Measurements from ENCODE around the gene NCOA6.

Gene NCOA6

DNA sequence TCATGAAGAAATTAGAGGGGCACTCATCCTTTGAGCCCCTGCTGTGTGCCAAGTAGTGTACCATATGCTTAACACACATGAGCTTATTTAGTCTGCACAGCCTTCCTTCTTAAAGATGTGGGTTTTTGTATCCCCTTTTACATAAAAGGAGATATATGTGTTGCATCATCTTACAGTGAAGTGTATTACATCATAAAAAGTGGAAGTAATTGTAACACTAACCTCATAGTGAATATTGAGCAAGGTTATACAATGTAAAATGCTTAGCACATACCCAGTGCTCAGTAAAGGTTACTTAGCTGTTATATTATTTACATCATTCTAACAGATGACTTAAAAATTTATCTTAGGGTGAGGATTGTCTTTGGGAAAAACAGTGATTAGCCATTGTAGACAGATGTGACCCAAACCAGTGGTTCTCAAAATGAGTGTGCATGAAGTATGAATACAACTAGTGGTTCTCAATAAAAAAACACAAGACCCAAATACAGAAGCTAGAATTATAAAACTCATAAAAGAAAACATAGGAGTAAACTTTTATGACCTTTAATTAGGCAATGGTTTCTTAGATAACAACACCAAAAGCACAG, 144.8 kb downstream of the NCOA6 start:
- H3K79me2 ChIP-seq (ENCODE audit: control insufficient read depth, low read length) = peaks cover 11% of the 10 kb centered on the region
- H3K27ac ChIP-seq (ENCODE audit: low read depth, low read length) = no peak overlapping the region
- H3F3A ChIP-seq (ENCODE audit: control insufficient read depth, insufficient read depth) = peaks cover 17% of the 10 kb centered on the region
- H3K36me3 ChIP-seq (ENCODE audit: control insufficient read depth, low read length) = no peaks in the 10 kb centered on the region
- TF ChIP-seq EZH2phosphoT487 (IDR thresholded peaks at IDR 0.05; ENCODE audit: borderline replicate concordance, low read length) = no peak
- TF ChIP-seq, protein P1, sequence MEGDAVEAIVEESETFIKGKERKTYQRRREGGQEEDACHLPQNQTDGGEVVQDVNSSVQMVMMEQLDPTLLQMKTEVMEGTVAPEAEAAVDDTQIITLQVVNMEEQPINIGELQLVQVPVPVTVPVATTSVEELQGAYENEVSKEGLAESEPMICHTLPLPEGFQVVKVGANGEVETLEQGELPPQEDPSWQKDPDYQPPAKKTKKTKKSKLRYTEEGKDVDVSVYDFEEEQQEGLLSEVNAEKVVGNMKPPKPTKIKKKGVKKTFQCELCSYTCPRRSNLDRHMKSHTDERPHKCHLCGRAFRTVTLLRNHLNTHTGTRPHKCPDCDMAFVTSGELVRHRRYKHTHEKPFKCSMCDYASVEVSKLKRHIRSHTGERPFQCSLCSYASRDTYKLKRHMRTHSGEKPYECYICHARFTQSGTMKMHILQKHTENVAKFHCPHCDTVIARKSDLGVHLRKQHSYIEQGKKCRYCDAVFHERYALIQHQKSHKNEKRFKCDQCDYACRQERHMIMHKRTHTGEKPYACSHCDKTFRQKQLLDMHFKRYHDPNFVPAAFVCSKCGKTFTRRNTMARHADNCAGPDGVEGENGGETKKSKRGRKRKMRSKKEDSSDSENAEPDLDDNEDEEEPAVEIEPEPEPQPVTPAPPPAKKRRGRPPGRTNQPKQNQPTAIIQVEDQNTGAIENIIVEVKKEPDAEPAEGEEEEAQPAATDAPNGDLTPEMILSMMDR (IDR thresholded peaks at IDR 0.05; ENCODE audit: low read depth, low read length, poor library complexity, severe bottlenecking) = no peak
- H3K9me2 ChIP-seq (replicated peaks; ENCODE audit: control insufficient read depth, low read length) = no peaks in the 10 kb centered on the region
- no peaks in the 10 kb centered on the region for H3K27me3 ChIP-seq (ENCODE audit: control insufficient read depth, low read length)
- H4K20me1 ChIP-seq (ENCODE audit: control insufficient read depth, insufficient read depth, low read depth, low read length) = no peaks in the 10 kb centered on the region
- H3K4me2 ChIP-seq (ENCODE audit: low read length) = no peak overlapping the region
- no peak overlapping the region for H3K4me3 ChIP-seq (ENCODE audit: low read length)
- peaks cover 16% of the 10 kb centered on the region for H3K4me1 ChIP-seq (ENCODE audit: control insufficient read depth, low read length)
- no peaks in the 10 kb centered on the region for H3K9me3 ChIP-seq (ENCODE audit: control insufficient read depth, insufficient read depth, low read length)

DNA sequence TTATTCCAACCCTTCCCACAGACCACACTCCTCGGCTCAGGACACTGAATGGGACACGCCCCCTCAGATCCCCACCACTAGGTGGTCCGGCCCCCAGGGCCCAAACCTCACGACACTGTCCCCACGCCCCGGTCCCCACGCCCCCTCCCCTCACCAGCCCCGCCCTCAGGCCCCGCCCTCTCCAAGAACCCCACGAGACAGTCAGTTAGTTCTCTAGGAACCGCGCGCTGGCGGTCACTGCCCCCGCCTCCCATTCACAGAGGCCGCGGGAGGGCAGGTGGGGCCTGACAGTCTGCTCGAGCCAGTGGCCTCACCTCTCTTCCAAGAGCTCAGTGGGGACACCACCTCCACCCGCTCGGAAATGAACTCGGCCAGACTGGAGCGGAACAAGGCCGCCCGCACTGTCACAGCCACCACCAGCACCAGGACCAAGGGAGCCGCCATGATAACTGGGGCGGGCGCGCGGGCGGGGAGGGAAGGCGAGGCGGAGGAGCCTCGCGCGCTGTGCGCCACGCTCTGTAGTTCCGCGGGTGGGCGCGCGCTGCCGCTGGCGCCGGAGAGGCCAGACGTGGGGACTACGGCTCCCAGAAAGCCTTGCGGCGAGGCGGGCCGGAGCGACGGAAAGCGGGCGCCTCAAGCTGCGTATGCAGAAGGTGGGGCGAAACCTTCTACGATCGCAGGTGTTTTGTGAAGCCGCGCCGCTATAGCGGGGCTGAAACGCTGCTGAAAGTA, 148.6 kb downstream of the NCOA6 start, which contains the start of gene PIGU:
Gene PIGU, minus strand, starts transcription at position 451 of the 732 bp plus-strand sequence. Its CDS starts 7 bp downstream, at position 444.
- H3K27me3 ChIP-seq (ENCODE audit: control insufficient read depth, low read length) = no peaks in the 10 kb centered on the region
- H3F3A ChIP-seq (ENCODE audit: control insufficient read depth, insufficient read depth) = peaks cover 19% of the 10 kb centered on the region
- H3K9me3 ChIP-seq (ENCODE audit: control insufficient read depth, insufficient read depth, low read length) = no peaks in the 10 kb centered on the region
- H4K20me1 ChIP-seq (ENCODE audit: control insufficient read depth, insufficient read depth, low read depth, low read length) = no peaks in the 10 kb centered on the region
- H3K4me1 ChIP-seq (ENCODE audit: control insufficient read depth, low read length) = peaks cover 22% of the 10 kb centered on the region
- peak within 1 kb of the TSS; percentile 94 for H3K4me3 ChIP-seq (ENCODE audit: low read length)
- peak within 1 kb of the TSS; percentile 91 for H3K4me2 ChIP-seq (ENCODE audit: low read length)
- no peaks in the 10 kb centered on the region for H3K36me3 ChIP-seq (ENCODE audit: control insufficient read depth, low read length)
- no peaks in the 10 kb centered on the region for H3K9me2 ChIP-seq (replicated peaks; ENCODE audit: control insufficient read depth, low read length)
- H3K27ac ChIP-seq (ENCODE audit: low read depth, low read length) = peak within 1 kb of the TSS; percentile 60
- peaks cover 39% of the 10 kb centered on the region for H3K79me2 ChIP-seq (ENCODE audit: control insufficient read depth, low read length)
- TF ChIP-seq EZH2phosphoT487 (IDR thresholded peaks at IDR 0.05; ENCODE audit: borderline replicate concordance, low read length) = no peak
- TF ChIP-seq, protein P1 (IDR thresholded peaks at IDR 0.05; ENCODE audit: low read depth, low read length, poor library complexity, severe bottlenecking) = no peak

DNA sequence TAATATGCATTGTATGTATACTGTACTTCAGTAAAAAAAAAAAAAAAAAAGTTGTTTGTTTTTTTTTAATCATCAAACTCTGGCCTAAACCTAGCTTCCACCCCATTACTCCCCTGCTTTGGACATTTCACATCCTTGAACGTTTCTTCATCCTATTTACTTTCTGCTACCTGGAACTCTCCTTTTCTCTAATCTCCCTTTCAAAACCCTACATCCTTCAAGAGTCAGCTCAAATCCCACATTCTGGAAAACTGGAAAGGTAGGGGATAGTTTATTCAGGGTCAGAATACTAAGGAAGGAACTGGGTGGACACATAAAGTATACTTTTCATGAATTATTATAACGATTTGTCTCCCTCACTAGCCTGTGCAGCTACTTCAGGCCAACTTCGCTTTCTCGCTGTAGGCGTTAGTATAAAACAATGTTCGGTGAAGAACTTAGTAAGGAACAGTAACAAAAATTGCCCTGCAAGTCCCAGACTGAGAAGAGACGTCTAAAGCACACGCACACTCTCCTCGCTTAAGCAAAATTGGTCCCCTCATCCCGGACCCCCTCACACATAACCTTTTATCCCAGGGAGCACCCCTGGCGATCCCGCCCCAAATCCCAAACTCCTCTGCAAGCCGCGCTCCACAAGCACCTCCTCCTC, 149.3 kb downstream of the NCOA6 start:
- Histone ChIP-seq H3K9me3 (ENCODE audit: control insufficient read depth, insufficient read depth, low read length) (no peaks in the 10 kb centered on the region), H3K4me2 (ENCODE audit: low read length) (peak overlapping the region; percentile 91), H4K20me1 (ENCODE audit: control insufficient read depth, insufficient read depth, low read depth, low read length) (no peaks in the 10 kb centered on the region), H3K36me3 (ENCODE audit: control insufficient read depth, low read length) (no peaks in the 10 kb centered on the region), H3K4me3 (ENCODE audit: low read length) (peak overlapping the region; percentile 94), H3K9me2 (replicated peaks; ENCODE audit: control insufficient read depth, low read length) (no peaks in the 10 kb centered on the region), H3K27ac (ENCODE audit: low read depth, low read length) (no peak overlapping the region), H3F3A (ENCODE audit: control insufficient read depth, insufficient read depth) (peaks cover 19% of the 10 kb centered on the region), H3K27me3 (ENCODE audit: control insufficient read depth, low read length) (no peaks in the 10 kb centered on the region), H3K4me1 (ENCODE audit: control insufficient read depth, low read length) (peaks cover 22% of the 10 kb centered on the region), H3K79me2 (ENCODE audit: control insufficient read depth, low read length) (peaks cover 39% of the 10 kb centered on the region)
- TF ChIP-seq EZH2phosphoT487 (IDR thresholded peaks at IDR 0.05; ENCODE audit: borderline replicate concordance, low read length) = no peak
- TF ChIP-seq, protein P1 (IDR thresholded peaks at IDR 0.05; ENCODE audit: low read depth, low read length, poor library complexity, severe bottlenecking) = no peak

Measured in DOHH2 (cell line).